Stimulated activated CD4-positive, alpha-beta T cell treated with anti-CD3 and anti-CD28 coated beads, Interleukin-12 subunit alpha, Interleukin-12 subunit beta, amount 100 ng/mL, for 4 hours (primary cell): ENCODE measurements around the gene SMARCD1.
A peak's percentile ranks its signal among the peaks of the same experiment; 100 is the strongest.

Source experiments
- DNase-seq: peaks from one replicate; pipeline ENCODE4 v3.0.0-alpha.2; 2020

SMARCD1 gene

GRCh38 chr12:50104417-50105366 is 19.6 kb downstream of the SMARCD1 start:
- DNase-seq, result no peak

GRCh38 chr12:50105913-50106450 is 20.8 kb downstream of the SMARCD1 start:
- DNase-seq, result no peak

GRCh38 chr12:50106907-50107306 is 21.8 kb downstream of the SMARCD1 start:
- DNase-seq, result no peak

GRCh38 chr12:50107416-50108268 is 22.5 kb downstream of the SMARCD1 start:
- DNase-seq, result no peak

- no peak for DNase-seq
Measured at GRCh38 chr12:50109319-50109718, 24.2 kb downstream of the SMARCD1 start.

DNA sequence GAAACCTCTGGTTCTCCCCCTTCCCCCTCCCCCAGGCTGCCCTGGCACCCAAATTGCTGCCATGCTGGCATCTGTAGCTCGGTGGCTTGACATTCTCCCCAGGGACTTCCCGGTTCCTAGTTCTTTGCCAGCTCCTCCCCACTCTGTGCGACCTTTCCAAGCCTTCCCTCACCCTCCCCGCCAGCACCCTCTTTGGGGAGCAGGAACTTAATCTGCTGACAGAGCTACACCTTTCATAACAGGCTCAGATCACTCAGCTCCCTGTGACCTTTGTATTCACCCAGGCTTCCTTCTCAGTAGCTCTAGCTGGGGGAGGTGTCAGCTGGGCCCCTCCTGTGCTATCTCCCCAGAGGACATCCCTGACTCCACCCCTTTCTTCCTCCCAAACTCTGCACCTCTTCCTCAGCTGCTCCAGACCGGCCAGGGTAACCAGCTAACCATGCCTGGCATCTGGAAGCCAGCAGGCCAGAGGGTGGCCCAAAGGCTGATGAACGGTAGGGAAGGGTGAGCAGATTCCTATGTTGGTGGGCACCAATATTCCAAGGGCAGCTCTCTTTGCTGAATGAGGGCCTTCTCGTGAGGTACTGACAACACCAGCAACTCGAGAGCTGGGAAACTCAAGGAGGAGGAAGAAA is 25.1 kb downstream of the SMARCD1 start:
- no peak for DNase-seq

DNA sequence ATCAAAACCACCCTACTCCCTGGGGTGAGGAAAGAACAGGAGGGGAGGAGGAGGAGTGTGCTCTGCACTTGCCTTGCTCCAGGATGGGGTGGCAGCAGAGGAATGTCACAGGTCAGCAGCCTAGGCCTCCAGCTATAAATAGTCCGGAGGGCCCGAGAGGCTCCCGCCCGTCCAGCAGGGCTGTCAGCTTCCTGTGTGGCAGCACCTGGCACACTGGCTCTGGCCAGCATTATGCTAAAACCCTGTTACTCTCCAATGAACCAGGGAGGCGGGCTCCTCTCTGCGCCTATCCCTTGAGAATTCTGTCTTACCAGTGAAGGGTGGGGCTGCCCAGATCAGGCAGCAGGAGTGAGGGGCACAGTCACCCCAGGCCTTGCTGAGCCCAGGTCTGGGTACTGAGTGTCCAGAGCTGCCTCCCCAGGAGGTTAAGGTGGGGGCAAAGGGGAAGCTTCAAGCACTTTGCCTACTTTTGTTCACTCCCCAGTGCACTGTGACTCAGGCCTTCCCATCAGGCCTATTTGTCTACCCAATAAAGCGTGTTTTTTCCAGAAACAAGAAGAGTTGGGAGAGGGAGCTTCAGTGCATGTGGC is 25.7 kb downstream of the SMARCD1 start:
- no peak for DNase-seq

GRCh38 chr12:50111395-50111692 is 26.2 kb downstream of the SMARCD1 start:
- DNase-seq, result no peak

GRCh38 chr12:50111693-50112455 is 26.7 kb downstream of the SMARCD1 start, which contains the start of gene COX14:
Gene COX14 (plus strand): TSS chr12:50112236. CDS start chr12:50120044, 7,808 bp downstream.
- DNase-seq, result peak; percentile 99

DNA sequence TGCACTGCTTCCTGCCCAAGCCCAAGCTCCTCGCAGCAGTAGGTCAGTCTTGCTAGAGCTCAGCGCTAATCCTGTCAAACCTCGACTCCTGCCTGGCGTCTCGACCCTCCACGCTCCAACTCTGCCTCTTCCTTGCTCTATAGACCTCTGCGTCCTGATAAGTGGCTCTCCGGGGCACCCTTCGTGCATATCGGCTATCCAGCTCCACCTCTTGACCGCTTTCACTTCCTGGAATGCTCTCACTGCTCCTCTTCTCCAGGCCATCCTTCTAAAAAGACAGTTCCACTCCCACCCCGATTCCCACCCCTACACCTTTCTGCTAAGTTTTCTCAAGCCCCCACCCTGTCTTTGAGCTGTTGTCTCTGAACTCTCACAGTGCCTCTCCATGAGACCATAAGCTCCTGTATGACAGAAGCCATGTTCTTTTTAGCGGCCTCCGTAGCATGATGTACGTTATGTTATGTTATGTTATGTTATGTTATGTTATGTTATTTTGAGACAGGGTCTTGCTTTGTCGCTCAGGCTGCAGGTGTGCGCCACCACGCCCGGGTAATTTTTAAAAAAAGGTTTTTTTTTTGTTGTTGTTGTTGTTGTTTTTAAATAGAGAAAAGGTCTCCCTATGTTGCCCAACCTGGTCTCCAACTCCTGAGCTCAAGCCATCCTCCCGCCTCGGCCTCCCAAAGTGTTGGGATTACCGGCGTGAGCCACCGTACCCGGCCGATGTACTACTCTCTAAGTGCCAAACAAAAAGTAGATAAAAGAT is 27.5 kb downstream of the SMARCD1 start:
- no peak for DNase-seq

GRCh38 chr12:50117057-50117622 is 32.0 kb downstream of the SMARCD1 start:
- DNase-seq, result no peak

DNA sequence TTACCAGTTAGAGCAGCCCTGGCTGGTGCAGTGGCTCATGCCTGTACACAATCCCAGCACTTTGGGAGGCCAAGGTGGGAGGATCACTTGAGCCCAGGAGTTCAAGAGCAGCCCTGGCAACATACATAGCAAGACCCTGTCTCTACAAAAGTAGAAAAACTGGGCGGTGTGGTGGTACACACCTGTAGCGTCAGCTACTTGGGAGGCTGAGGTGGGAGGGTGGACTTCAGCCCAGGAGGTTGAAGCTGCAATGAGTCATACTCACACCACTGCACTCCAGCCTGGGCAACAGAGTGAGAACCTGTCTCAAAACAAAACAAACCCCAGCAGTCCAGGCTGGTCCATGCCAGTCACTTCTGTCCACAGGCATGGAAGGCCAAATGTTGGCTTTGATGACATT is 34.2 kb downstream of the SMARCD1 start:
- DNase-seq, result no peak

DNA sequence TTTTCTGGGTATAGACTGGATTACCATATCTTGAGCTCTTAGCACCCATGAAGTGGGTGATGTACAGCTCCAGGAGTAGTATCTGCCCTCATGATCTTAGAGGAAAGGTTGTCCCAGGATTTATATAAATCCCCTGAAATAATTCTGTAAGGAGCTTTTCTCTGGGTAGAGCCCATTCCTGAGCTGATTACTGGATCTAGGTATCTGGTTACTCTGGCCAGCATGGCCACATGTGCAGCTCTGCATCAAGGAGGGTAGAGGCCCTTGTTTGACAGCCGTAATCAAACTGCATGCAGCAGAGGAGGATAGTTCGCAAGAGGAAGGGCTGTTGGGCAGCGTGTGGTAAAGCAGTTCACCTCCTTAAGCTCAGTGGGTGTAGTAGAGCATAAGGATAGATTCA is 35.4 kb downstream of the SMARCD1 start:
- DNase-seq, result no peak

DNA sequence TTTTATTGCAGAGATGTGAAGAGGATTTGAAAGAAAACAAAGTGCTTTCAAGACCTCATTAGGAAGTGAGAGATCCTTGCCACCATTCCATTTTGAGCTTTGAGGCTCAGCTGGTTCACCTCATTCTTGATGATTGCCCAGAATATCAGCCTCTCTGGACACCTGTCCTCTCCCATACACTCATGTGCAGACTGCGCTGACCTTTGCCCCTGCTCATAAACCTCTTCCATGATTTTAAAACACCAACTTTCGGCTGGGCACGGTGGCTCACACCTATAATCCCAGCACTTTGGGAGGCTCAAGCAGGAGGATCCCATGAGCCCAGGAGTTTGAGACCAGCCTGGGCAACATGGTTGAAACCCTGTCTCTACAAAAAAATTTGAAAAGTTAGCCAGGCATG is 35.8 kb downstream of the SMARCD1 start:
- DNase-seq, result no peak

DNA sequence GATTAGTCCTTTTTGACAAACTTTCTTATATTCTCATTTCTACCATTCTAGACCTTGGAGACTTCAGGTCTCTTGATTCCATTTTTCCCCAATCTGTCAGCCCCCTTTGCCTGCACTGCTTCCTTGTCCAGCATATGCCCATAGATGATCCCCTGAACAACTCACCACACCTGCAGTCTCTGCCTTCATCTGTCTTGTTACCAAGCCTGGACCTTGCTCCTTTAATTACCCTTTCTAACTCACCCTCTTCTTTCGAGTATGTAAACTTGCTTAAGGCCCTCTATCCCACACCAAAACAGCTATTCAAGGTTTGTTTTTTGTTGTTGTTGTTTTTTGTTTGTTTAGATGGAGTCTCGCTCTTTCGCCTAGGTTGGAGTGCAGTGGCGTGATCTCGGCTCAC is 36.5 kb downstream of the SMARCD1 start:
- DNase-seq, result no peak

DNA sequence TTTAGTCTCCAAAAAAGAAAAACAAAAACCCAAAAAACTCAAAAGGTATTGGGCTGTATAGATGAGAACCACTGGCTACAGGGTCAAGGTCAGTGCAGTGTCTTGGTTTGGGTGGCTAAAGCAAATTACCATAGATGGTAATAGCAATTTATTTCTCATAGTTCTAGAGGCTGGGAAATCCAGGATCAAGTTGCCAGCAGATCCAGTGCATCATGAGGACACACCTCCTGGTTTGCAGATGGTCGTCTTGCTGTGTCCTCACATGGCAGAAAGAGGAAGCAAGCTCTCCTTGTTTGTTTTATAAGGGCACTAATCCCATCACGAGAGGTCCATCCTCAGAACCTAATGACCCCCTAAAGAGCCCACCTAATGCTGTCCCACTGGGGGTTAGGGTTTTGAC is 38.1 kb downstream of the SMARCD1 start:
- no peak for DNase-seq

DNA sequence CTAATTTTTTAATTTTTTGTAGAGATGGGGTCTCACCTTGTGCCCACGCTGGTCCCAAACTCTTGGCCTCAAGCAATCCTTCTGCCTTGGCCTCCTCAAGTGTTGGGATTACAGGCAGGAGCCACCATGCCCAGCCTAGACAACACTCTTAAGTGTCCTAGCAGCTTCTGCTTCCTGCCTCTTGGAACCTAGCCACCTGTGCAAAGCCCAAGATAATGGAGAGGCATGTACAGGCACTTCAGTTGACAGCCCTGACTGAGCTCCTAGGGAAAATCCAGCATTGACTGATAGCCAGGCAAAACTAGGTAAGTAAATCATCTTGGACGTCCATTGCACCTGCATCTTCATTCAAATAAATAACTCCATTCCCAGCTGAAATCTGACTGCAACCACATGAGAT is 42.4 kb downstream of the SMARCD1 start:
- DNase-seq, result no peak

DNA sequence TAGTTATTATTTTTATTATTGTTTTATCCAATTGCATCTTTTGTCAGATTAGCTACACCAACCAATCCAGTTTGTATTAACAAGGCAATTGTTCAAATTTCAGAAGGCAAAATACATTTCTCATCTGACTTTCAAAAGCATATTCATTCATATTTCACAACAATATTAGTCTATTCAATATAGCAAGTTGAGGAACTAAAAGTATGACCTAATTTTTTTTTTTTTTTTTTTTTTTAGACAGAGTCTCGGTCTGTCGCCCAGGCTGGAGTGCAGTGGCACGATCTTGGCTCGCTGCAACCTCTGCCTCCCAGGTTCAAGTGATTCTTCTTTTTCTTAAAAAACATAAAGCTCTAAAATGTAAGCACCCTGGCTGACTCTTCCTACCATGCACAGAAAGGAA is 44.1 kb downstream of the SMARCD1 start:
- DNase-seq, result no peak

DNA sequence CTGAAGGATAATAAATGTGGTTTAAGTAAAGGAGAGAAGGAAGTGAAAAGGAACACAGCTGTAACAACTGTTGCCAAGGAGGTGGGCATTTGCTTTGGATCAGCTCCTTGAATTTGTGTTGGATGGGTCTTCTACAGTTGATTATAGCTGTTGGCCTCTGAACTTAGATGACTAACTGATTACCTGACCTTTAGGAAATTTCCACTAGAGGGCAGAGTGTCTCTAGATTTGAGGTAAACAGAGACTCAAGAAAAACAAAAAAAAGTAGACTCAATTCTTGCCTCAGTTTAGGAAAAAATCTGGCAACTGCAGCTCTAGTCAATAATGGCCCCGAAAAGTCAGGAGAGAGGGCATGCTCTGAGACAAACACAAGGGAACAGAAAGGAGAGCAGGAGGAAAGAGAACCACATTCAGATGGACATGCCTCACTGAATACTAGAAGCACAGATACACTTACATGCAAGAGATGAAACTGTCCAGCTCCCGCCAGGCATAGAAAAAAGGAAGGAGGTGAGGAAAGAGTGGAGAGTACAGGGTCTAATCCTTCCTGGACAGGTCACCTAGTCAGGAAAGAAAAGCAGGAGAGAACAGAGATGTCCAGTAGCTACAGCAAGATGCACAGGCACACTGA is 47.5 kb downstream of the SMARCD1 start:
- DNase-seq, result no peak

DNA sequence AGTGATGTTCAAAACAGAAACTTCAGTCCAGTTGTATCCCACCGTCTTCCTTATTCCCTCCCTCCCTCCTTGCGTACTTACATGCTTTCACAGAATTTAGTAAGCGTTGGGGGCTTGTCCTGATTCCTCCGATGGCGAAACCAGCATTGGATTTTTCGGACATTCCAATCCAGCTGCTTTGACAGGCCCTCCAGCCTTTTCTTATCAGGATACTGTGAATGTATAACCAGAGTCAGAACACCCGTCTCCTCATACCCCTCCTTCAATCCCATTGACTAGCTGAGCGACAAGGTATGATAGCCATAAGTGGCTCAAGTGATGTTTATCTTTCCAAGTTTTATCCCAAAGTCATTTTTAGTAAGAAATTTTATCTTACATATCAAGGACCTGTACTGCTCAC is 57.9 kb downstream of the SMARCD1 start:
- DNase-seq, result no peak
